8988T (cell line): Measurements from ENCODE around the gene HOXA5.

Source experiments
- DNase-seq: peaks from one replicate; pipeline ENCODE4 v3.0.0; 2011

HOXA5 gene

DNA sequence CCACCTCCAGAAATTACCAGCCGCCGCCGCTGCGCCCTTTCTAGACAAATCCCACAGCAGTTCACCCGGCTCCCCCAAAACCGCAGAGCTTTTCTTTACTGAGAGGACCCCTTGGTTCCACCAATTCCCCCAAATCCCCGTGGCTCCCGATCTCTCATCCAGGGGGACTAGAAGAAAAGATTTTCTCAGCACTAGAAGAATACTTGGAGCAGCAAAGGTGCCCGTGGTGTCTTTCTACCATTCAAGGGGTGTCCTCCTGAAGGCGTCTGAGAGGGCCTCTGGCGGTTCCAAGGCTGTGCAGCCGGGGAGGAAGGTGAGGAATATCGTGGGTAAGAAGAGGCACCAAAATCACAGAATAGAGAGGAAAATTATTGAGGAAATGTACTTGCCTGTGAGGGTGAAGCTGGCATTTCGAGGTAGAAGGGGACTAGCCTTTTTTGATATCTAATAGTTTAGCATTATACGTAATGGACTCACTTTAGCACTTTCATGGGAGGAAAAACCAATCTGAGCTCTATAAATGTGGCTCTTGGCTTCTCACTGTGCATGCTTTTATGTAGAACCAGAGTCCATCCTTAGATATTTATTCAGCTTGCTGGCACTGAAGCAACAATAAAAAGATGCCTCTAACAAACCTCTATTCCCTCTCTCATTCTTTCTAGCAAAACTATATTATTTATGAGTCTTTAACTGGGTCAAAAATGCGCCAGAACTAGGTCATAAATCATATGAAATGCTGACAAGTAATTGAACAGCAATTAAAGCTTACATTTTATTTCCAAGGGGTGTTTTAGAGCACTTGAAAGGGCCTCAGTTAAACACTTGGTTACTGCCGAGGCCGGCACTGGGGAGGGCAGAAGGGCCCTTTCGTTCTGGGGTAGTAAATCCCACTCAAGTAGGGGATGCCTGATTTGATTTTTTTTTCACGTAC, 27.2 kb downstream of the HOXA5 start:
- no peak for DNase-seq

DNA sequence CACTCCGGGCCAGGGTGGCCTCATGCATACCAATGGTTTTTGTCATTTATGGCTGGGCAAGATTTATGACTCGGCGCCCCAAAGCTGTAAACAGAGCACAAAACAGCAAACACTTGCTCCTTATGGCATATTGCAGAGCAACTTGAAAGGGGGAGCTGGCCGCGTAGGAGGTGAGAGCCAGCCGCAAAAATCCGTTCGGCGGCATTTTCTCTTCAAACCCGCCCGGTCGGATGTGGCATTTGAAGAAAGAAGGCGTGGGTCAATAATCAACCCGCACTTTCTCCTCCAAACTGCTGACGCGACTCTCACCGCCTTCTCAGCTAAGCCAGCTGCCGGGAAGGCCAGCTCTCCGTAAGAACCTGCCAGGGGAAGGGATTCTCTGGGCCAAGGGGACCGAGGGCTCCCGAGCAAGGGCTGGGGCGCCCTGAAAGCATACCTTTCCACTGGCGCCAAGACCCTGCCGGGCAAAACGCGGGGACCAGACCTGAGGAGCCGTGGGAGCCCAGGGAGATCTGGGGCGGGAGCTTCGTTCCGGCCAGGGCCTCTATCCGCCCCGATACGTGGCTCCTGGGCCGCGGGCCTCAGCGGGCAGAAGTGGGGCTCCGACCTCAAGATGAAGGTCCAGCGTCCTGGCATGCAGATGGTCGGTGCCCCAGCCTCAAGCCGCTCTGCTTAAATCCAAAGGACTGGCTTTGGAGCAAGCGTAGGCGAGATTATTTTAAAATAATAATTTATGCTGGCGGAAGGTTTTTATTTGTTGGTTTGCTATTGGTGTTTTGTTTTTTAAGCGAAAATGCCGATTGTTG, 28.1 kb downstream of the HOXA5 start:
- DNase-seq: no peak

DNA sequence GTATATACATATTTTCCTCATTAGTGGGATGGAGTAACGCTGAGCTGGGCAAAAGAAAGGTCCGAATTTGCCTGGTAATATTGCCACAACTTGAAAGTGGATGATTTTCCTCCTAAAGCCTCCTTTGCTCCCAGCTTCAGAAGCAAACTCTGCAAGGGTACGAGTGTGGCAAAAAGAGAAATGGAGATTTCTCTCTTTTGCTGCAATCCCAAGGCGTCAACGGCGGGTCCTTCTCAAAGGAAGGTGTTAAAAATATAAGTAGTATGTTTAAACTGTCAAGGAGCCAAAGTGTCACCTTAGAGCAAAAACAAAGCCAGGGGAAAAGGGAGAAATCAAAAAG, 28.6 kb downstream of the HOXA5 start:
- no peak for DNase-seq

DNA sequence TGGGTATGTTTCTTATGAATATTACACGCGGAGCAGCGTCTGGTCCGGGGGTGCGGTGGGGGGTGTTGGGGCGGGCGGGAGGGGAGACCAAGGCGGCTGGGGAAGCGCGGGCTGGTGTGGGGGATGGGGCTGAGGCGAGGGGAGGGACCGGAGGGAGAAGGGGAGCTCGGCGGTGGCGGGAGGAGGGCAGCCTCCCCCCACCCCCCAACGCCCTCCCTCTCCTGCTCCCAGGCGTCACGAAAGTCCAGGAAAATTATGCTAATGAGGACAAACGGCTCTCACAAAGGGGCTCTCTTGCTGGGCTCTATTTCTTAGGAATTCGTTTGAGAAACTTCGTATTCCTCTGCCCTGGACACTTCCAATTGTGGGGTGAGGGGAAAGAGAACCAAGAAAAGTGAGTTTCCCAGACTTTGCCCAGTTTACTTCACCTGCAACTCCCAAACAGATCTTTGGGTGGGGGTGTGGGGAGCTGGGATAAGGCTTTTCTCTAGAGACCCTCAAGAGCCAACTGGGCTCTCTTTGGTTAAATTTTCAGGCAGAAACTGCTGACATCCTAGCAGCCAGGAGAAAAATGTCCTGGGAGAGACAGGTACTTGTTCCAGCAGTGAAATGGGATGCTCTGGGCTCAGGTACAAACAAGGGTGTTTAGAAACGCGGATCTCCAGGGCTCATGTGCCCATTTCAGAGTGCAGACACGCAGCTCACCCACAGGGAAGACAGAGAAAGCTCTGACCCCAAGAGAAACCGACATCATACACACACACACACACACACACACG, 29.3 kb downstream of the HOXA5 start:
- DNase-seq: no peak

DNA sequence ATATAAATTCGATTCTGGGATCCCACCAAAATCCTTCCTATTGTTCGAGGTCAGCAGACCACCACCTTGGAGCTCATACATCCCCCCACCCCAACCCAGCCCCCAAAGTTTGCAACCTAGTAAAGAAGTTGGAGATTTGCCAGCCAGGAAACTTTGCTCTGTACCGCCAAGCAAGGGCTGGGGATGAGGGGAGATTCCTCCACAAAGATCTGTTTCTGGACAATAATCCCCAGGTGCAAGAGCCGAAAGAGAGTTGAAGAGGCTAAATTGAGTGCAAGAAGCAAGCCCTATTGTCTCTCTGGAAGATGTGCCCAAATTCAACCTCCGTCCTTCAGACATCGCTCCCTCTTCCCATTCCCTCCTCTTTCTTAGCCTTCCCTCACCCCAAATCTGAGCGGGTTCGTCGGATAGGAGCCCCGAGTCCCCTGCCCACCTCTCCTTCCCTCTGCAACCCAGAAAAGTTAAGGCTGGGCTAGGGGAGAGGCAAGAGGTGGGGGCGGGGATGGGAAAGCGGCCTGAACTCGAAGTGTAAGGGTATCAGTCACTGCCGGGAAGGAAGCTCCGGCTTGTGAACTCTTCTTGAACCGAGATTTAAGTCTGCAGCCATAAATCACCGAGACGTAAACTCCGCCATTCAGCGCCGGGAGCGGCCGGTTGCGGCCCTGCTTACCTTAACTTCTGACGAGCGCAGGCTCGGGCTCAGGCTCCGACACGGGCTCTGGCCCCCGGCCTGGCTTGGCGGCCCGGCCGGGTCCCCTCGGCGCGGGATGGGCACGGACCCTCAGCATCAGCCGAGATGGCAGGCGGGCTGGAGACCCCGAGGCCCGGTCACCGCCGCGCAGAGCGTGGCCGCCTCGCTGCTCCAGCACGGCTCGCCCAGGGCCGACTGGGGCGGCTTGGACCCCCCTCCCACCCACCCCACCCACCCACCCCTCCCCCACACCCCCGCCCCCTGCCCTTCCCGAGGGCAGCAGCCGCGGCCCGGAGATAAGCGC, 30.2 kb downstream of the HOXA5 start:
- DNase-seq: no peak

DNA sequence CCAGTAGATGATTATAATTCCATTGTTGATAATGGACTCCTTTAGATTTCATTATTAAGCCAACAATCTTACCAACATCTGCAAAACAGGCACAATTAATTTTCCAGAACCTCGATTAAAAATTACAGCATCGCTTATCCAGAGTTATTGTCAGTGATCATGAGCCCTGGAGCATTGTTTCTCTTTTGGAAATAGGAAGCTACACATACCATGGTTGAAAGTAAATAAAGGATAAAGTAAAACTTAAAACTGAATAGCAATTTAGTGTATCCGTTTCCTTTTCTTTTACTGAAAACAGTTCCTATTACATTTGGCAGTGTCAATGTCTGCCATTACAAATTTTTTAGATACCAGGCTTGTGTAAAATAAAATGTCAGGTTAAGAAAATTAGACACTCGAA, 31.1 kb downstream of the HOXA5 start:
- DNase-seq: no peak

DNA sequence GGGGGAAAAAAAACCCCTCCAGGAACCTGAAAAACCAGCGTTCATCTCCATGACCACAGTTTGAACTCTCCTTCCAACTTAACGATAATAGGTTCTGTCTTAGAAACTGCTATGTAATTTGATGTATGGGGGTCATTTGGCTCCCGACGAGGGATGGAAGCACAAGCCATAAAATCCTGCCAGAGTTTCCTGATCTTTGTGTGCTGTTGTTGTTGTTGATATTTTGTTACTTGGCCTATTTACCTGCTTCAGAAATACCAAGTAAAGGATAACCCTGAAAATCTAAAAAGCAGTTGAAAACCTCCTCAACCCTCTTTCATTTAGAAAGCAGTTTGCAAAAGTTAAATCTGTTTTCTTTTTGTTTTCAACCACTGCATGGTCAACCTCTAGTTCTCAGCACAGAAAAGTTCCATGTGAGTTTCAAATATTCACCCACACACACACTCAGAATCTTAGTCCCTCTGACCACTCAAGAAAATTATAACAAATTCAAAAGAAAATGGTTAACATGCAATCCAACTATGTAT, 31.7 kb downstream of the HOXA5 start:
- no peak for DNase-seq

DNA sequence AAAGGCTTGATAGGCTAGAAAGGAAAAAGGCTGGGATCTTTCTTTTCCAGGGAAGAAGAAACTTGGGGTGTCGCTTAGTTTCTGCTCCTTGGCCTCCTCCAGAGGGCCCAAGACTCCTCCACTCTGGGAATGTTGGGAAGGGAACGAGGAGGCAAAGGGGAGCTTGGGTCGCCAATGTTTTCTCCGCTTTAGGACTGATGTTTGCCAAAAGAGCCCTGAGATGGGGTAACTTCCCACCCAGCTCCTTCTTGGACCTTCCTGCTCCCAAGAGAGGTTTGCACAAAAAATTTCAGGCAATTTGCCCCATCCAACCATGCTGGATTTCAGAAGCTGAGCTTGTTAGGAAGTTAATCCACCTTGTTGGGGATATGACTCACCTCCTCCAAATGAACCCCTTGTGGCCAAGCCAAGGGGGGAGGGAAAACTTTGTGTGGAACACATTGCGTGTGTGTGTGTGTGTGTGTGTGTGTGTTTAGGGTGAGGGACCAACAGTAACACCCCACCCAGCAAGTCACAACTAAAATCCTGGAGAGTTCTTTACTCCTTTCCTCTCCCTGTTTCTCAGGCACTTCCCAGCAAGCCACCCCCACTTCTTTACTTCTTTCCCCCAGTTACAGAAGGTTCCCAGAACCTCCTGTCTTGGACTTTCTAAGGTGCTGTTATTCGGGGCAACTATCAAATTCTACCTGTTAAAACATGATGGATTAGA, 32.3 kb downstream of the HOXA5 start:
- DNase-seq: no peak

DNA sequence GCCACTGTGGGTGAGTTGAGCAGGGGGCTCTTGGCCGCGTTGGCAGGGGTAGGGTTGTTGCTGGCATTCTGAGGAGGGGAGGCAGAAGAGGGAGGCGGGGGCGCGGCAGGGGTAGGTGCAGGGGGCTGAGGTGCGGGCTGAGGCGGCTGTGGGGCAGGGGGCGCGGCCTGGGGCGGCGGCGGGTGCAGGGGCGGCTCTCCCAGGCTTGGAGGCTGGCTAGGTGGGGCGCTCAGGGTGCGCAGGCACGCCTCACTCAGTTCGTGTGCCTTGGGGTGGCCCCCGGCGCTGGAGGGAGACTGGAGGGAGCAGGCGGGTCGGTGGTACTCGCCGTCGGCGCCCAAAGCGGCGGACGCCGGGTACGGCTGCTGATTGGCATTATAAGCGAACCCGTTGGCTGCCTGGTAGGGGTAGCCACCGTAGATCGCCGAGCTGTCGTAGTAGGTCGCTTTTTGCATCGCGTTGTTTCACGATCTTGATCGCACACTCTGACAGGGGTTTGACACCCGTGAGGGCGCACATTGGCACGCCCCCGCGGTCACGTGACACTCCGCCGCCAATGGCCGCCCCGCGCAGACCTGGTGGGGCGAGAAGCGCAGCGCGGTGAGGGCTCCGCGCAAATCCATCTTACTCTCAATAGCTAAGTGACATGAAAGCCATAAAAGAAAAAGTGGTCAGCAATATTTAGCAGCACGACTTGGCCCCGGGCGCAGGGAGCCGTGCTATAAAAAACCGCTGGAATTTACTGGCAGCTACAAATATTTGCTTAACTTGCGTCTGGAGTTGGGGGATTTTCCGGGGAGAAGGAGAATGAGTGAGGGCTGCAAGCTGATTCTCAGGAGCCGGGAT, 33.1 kb downstream of the HOXA5 start:
- DNase-seq: peak; percentile 84

DNA sequence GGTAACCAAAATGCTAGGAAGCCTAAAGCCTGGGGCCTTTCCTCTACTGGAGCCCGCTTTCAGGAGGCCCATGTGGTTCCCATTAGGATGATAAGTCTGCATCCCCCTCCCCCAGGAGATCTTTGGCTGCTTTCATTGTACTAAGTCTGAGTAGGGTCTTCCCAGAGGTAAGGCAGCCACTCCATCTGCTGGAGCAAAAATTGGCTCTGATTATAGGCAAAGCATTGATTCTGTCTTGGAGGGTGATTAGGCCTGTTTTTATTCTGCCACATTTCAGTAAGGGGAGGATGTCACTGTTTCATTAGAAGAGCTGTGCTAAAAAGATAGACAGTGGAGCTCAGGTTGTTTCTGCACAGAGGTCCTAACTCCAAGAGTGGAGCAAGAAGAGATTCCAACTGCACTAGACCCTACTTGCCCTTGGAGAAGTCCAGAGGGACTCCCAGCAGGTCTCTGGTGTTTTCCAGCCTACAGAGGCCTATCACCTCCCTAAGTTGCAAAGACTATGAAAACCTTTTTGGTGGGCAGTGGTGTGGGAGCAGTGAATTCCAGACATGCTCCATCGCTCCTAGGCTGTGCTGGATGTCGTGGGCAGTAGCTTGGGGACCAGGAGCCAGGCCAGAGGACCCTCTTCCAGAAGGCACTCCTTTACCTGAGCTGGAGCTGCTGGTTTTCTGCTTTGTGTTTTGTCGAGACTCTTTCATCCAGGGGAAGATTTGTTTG, 33.9 kb downstream of the HOXA5 start:
- DNase-seq: no peak

DNA sequence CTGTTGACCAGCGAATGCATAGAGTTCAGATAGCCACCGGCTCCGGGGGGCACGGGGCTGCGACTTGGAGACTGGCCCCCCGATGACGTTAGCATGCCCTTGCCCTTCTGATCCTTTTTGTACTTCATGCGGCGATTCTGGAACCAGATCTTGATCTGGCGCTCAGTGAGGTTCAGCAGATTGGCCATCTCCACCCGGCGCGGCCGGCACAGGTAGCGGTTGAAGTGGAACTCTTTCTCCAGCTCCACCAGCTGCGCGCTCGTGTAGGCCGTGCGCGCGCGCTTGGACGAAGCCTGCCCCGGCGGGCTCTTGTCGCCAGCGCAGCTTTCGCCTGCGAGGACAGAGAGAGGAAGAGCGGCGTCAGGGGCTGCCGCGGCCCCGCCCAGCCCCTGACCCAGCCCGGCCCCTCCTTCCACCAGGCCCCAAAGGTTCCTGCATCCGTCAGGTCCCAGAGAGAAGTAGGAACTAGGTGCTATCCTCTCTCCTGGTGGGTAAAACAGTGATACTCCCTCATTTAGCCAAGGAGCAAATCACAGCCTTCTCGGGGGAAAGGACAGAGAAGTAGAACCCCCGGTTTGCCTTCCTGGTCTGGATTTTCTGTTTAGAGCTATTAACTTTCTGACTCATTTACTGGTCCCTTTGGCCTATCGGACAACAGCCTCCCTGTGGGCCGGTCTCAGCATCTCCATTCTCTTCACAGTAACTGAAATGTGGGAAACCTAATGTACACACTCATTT, 34.9 kb downstream of the HOXA5 start:
- no peak for DNase-seq

DNA sequence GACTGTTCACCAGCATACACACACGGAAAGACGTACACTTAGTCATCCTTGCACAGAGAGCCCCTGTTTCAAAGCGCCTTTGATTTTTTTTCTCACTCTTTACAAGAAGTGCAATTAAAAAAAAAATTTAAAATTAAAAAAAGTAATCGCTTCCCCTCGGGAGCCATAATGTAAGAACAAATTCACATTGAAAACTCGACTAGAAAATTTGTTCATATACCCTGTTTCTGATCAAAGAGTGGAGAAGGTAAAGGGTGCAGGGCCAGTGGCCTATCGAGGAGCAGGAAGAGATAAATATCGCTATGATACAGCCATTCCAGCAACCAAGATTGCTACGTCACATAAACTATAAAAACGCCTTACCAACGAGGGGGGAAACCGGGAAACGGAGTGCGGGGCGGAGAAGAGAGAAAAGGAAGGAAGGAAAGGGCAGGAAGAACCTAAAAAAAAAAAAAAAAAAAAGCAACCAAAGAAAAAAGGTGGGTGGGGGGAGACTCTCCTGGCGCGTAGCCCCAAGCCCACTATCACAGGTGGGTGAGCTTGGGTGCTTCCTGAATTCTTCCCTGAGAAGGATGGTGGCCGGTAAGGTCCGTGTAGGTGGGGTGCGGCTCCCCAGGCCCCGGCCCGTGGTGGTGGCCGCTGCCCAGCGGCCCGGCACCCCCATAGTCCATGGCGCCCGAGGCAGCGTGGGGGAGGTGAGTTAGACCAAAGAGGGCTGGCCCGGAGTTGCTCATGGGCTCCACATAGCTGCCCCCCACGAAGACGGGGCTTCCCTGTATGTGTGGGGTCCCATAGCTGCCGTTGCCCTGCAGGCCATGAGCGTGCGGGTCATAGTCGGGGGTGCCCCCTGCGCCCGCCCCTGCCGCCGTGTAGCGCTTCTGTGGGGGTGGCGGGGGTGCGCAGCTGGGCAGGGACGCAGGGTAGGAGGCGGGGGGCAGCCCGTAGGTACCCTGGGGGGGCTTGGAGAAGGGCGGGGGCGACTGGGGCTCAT, 35.8 kb downstream of the HOXA5 start:
- no peak for DNase-seq

DNA sequence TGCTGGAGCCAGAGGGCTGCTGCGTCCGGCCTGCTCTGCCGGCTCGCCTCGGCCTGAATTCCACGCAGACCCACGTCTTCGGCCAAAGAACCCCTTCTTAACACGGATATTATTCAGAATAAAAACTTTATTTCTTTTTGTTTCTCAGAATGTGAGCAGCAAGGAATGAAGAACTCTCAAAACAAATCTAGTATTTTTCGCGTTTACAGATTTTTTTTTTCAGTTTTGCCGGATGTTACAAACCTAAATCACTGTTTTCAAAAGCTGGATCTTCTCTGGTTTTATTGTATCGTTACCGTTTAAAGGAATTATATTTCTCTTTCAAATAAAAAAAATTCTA, 36.6 kb downstream of the HOXA5 start:
- no peak for DNase-seq

DNA sequence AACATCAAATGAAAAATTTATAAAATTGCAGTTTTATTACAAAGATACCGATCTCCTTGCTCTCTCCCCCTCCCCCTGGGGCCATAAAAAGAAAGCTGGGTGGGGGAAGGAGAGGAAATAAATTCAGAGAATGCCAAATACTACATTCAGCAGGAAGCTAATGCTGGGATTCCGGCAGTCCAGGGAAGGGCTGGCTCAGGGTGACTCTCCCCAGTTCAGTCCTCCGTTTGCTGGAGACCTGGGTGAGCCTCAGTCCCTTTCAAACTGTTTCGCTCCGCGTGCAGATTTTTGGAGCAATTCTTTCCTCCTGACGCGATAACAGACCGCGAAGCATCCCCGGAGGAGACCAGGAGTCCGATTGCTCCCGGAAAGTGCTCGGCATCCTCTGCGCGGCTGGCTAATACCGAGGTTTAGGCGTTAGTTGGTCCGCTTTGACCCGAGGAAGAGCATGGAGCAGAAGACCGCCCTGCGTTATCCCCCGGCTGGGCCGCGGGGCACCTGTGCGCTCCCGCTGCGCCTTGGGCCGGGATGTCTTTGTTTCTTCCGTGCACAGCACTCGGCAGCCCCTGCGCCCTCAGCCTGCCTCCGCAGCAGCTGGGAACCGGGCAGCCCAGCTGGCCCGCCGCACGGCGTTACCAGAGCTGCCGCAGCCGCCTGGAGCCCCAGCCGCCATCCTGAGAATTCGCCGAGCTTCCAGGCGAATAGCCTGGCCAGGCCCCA, 37.1 kb downstream of the HOXA5 start:
- no peak for DNase-seq

DNA sequence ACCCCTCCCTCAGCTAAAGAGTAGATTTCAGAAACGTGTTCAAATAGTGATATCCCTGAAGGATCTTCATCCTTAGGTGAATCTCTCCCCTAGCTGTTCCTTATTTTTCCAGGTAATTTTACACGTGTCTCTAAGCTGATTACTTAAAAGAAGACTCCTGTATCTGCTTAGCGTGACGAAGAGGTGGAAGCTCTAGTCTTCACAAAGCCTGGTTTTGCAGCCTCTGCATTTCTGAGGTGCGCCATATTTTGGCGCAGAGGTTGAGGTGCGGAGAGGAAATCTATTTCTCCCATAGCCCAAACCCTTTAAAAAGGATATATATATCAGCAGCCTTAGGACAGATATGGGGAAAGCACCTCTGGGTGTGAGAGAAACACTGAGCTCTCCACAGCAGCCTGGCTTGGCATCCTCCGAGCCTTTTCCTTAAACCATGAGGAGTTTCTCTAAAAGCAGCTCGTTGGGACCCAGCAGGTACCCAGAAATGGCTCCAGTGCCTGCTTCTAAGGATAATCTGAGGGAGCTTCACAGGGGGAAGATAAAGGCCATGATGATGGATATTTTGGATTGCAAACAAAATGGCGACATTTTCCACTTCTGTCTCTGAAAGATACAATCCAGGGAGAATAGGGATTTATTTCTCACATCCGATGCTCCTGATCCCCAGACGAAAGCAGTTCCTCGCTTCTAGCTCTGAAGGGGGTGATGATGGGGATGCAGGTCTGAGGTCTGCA, 38.0 kb downstream of the HOXA5 start:
- DNase-seq: no peak
